Activated T-cell treated with anti-CD3 and anti-CD28 coated beads for 48 hours (primary cell): ENCODE data around the gene FKBP11.
A peak's percentile ranks its signal among the peaks of the same experiment; 100 is the strongest.
"Not testable (repeated sequence)": the region's sequence is repeated elsewhere in the genome, so short reads cannot be mapped to it uniquely, and the experiment has no call there.

Experiments used
- DNase-seq: peaks from one replicate; pipeline ENCODE4 v3.0.0-alpha.2; 2020; ENCODE audit warnings: low read depth

Gene FKBP11

GRCh38 chr12:48954841-48955501 is 29.7 kb upstream of the FKBP11 start:
- no peak for DNase-seq

DNA sequence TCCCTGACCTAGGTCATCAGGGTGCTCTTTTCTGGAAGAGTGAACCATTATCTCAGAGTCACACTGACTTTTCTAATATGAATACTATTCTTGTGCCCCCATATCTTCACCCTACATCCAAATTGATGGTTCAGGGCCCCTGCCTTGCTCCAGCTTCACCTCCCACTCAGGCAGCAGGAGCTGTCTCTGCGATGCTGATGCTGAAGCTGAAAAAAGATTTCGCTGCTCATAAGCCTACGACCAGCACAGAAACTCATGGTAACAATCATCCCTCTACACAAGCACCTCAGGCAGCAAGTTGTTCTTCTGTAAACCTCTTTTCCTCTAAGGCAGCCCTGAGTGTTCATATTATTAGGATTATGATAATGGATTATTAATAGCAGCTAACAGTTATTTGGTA is 28.8 kb upstream of the FKBP11 start:
- DNase-seq: no peak

GRCh38 chr12:48952691-48953090 is 27.4 kb upstream of the FKBP11 start:
- DNase-seq: no peak

DNA sequence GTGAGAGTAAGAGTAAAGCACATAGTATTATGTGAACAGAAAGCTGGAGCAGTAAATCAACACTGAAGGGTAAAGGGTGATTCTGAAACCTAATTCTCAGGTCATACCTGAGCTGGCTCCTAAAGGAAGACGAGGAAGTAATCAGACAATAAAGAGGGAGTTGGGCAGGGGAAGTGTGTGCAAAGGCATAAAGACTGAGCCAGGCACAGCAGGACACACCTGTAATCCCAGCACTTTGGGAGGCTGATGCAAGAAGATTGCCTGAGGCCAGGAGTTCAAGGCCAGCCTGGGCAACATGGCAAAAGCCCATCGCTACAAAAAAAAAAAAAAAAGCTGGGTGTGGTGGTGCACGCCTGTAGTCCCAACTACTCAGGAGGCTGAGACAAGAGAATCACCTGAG is 22.4 kb upstream of the FKBP11 start:
- DNase-seq: no peak

DNA sequence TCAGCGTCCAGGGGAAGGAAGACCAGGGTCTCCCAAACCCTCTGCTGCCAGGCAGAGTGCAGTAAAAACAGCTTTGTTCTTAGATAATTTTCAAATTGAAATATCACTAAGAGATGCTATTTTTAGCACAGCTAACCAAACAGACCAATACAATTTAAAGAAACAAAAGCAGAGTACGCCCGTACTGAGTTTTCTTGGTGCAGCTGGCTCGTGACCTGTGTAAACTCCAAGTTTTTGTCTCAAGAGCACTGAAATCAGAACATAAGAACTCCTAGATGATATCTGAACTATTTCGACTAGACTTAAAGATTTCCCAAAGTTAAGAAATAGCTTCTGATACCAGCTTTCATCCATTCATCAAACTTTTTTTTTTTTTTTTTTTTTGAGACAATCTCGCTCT is 21.7 kb upstream of the FKBP11 start:
- no peak for DNase-seq

GRCh38 chr12:48946205-48946604 is 20.9 kb upstream of the FKBP11 start:
- DNase-seq: no peak

DNA sequence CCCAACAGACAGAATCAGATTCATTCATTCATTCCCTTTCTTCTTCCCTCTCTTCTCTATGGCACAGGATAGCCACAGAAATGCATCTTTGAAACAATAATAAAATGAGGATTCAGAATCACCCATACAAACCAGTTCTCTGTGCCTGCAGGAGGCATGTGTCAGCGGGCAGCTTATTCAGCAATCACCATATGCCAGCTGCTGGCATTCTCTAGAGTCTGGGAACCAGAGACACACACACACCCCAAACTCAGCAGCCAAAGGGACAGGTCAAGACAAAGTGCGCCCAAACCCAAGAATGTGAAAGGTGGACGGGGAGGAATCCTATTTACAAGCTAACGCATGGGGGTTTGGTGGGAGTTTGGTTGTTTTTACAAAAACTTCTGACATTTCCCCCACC is 17.9 kb upstream of the FKBP11 start:
- no peak for DNase-seq

- no peak for DNase-seq
Measured at GRCh38 chr12:48940181-48940580, 14.9 kb upstream of the FKBP11 start.

- no peak for DNase-seq
Measured at GRCh38 chr12:48938805-48939204, 13.5 kb upstream of the FKBP11 start.

DNA sequence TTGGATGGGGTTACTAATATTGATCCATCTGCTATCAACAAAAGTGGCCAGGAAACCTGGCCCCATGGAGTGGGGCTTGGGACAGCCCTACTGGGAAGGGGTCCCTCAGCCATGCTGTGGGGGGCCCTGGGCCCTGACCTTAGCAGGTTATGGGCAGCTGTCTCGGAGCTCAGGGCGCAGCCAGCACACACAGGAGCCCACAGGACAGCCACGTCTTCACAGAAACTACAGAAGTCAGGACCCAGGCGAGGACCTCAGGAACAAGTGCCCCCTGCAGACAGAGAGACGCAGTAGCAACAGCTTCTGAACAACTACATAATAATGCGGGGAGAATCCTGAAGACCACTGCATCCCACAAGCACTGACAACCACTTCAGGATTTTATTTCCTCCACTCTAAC is 11.9 kb upstream of the FKBP11 start:
- no peak for DNase-seq

DNA sequence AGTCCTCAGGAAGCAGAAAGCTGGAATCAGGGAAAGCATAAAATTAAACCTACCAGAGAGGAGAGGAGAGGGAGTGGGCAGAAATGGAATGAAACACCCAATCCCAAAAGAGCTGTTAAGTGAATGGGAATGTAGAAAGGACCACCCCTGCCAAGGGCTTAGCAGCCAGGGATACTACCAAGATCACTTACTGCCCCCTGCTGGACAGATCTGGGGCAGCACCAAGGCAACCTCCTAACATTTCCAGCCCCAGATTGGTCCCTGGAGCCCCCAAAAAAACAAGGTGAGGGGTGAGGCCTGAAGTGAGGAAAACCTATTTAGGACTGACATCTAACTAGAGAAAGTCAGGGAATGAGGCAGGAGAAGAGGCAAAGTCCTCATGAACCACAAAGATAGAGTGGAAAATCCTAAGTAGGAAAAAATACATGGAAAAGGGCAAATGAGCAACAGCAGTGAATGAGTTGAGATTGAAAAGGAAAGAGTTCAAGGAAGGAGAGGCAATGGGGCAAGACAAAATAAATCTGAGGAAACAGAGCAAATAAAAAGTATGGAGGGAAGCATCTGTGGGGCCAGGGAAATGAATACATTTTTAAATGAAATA is 11.2 kb upstream of the FKBP11 start:
- DNase-seq: peak; percentile 72

DNA sequence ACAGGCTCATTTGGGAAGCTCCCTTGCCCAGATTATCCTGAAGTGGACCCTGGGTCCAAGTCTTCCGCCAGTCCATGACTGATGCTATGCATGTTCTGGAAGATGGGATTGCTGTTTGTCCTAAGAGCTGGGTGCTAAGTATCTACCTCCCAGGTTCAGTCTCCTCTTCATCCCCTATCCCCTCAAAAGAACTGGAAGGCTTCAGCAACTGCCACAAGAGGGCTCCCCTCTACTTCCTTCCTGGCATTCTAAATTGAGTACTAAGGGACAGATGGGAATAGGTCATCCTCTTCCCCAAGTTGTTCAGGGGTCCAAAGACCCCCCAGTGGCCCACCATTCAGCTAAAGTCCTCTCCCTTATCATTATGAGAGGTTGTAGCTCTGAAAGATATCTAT is 9.0 kb upstream of the FKBP11 start:
- no peak for DNase-seq

GRCh38 chr12:48933664-48934311 is 8.5 kb upstream of the FKBP11 start:
- DNase-seq: no peak

- no peak for DNase-seq
Measured at GRCh38 chr12:48932878-48933277, 7.6 kb upstream of the FKBP11 start.

DNA sequence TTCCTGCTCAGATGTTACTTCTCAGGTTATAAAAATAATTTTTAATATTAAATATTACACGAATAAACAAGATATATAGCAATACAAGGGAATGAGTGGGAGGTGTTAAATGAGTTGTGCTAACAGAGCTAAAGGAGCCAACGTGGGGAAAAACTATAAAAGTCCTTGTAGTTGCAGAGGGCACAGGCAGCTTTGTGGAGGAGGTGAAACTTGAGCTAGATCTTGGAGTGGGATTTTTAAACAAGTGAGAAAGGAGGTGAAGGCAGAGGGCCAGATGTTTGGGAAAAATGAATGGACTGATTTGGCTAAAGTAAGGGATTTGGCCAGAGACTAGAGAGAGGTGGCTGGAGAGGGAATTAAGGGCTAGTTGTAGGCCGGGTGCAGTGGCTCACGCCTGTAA is 5.2 kb upstream of the FKBP11 start:
- no peak for DNase-seq

DNA sequence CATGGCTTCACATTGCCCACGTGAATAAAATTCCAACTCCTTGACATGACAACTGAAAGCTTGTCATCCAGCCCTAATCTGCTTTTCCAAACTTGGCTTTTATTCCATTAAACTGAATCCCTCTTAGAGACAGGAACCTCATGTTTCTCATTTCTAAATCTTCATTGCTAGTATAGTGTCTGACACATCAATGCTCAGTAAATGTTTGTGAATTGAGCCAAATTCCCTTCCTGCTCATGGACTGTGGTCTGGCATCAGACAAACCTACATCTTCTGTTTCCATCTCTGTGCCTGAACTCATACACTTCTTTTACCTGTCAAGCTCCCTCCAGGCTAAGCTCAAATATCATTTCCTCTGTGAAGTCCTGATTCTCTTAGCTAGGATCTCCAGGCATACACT is 4.3 kb upstream of the FKBP11 start:
- no peak for DNase-seq

GRCh38 chr12:48927261-48927660 is 2.0 kb upstream of the FKBP11 start:
- no peak for DNase-seq

GRCh38 chr12:48924617-48925303 is 532 bp downstream of the FKBP11 start:
- DNase-seq: peak; percentile 65

GRCh38 chr12:48923117-48923516 is 2.2 kb downstream of the FKBP11 start:
- DNase-seq: no peak

GRCh38 chr12:48917857-48918537 is 7.3 kb downstream of the FKBP11 start:
- DNase-seq: no peak

- no peak for DNase-seq
Measured at GRCh38 chr12:48910196-48910595, 15.1 kb downstream of the FKBP11 start.

- not testable (repeated sequence) for DNase-seq
Measured at GRCh38 chr12:48909698-48910097, 15.6 kb downstream of the FKBP11 start.

GRCh38 chr12:48907245-48907644 is 18.0 kb downstream of the FKBP11 start:
- DNase-seq: no peak
